IMR-90 (cell line): ENCODE results near the gene ATP10D. TPM values are rescaled to one million over a fixed set of nuclear protein-coding genes. Genes with fewer than 3 reads are reported as not detected.

Source experiments
- ATAC-seq: fragments of 200-7000 bp; cut with Tn5 transposase; 2 replicates; pipeline ENCODE4 v1.9.1; 2020; ENCODE audit warnings: low read depth, mild to moderate bottlenecking, moderate library complexity
- BruUV-seq: library from RNA; stranded (reverse); fragments of 400-500 nt; replicated peaks from 2 replicates; lab custom pipeline; 2021; lab: Mats Ljungman, UMichigan
- CTCF ChIA-PET: fragments of 300-600 bp; formaldehyde crosslinking; extraction: SDS; loops from one replicate; lab custom pipeline; 2021; ENCODE audit warnings: antibody characterized with exemption; lab: Yijun Ruan, JAX
- POLR2A ChIA-PET: fragments of 300-600 bp; sonication (Branson Sonifier 250); formaldehyde crosslinking; loops from one replicate; lab custom pipeline; 2022; ENCODE audit warnings: antibody characterized with exemption; ENCODE audit not compliant: unreplicated experiment; lab: Charles Lee
- DNase-seq: peaks from one replicate; pipeline ENCODE4 v3.0.0; 2013
- H2AFZ ChIP-seq: replicated peaks from 2 replicates; pipeline ENCODE3; 2013; ENCODE audit warnings: low read length, mild to moderate bottlenecking; ENCODE audit not compliant: poor library complexity
- H2AK5ac ChIP-seq: 2 replicates; pipeline ENCODE4 v1.6.1; 2013; ENCODE audit warnings: low read depth, low read length, inconsistent platforms
- H2AK9ac ChIP-seq: replicated peaks from 2 replicates; pipeline ENCODE3; 2013; ENCODE audit warnings: mild to moderate bottlenecking, low read depth, low read length, moderate library complexity; ENCODE audit not compliant: poor library complexity
- H2BK120ac ChIP-seq: 2 replicates; pipeline ENCODE4 v1.6.1; 2013; ENCODE audit warnings: low read depth, low read length, inconsistent platforms
- H2BK15ac ChIP-seq: 3 replicates; pipeline ENCODE4 v1.6.1; 2013; ENCODE audit warnings: low read depth, low read length, inconsistent platforms
- H2BK20ac ChIP-seq: 2 replicates; pipeline ENCODE4 v1.6.1; 2013; ENCODE audit warnings: low read depth, mild to moderate bottlenecking, inconsistent platforms, low read length, moderate library complexity
- H2BK5ac ChIP-seq: 2 replicates; pipeline ENCODE4 v1.6.1; 2013; ENCODE audit warnings: mild to moderate bottlenecking, low read depth, low read length, inconsistent platforms; ENCODE audit not compliant: poor library complexity, severe bottlenecking
- H3K14ac ChIP-seq: replicated peaks from 2 replicates; pipeline ENCODE4 v1.6.1; 2013; ENCODE audit warnings: low read depth, low read length, inconsistent platforms
- H3K18ac ChIP-seq: 2 replicates; pipeline ENCODE4 v1.6.1; 2013; ENCODE audit warnings: low read depth, low read length, control low read depth
- H3K23ac ChIP-seq: 2 replicates; pipeline ENCODE4 v1.6.1; 2013; ENCODE audit warnings: low read depth, low read length, inconsistent platforms
- H3K27ac ChIP-seq: 2 replicates; pipeline ENCODE4 v1.5.1; 2013; ENCODE audit warnings: mild to moderate bottlenecking, control low read depth, low read length; ENCODE audit not compliant: insufficient read depth
- H3K27me3 ChIP-seq: 2 replicates; pipeline ENCODE4 v1.6.1; 2013; ENCODE audit warnings: low read length; ENCODE audit not compliant: control insufficient read depth, insufficient read depth
- H3K36me3 ChIP-seq: 2 replicates; pipeline ENCODE4 v1.6.1; 2013; ENCODE audit warnings: low read length, mixed read lengths; ENCODE audit not compliant: control insufficient read depth, insufficient read depth
- H3K4ac ChIP-seq: 2 replicates; pipeline ENCODE4 v1.6.1; 2013; ENCODE audit warnings: low read depth, low read length, inconsistent platforms
- H3K4me1 ChIP-seq: 2 replicates; pipeline ENCODE4 v1.6.1; 2013; ENCODE audit warnings: low read length, mixed read lengths; ENCODE audit not compliant: control insufficient read depth, insufficient read depth
- H3K4me2 ChIP-seq: 2 replicates; pipeline ENCODE4 v1.6.1; 2013; ENCODE audit warnings: low read depth, mild to moderate bottlenecking, control low read depth, low read length, moderate library complexity
- H3K4me3 ChIP-seq: 2 replicates; pipeline ENCODE4 v1.5.1; 2013; ENCODE audit warnings: low read depth, mild to moderate bottlenecking, control low read depth, low read length, moderate library complexity; ENCODE audit not compliant: insufficient read depth
- H3K56ac ChIP-seq: 2 replicates; pipeline ENCODE4 v1.6.1; 2013; ENCODE audit warnings: low read length, inconsistent platforms; ENCODE audit not compliant: insufficient read depth; ENCODE audit errors: extremely low read depth
- H3K79me1 ChIP-seq, 2 experiments: 2 replicates each; pipeline ENCODE4 v1.6.1; 2013; ENCODE audit warnings: low read length in 2 of 2, inconsistent platforms in 1 of 2, low read depth in 1 of 2
- H3K9ac ChIP-seq: 2 replicates; pipeline ENCODE4 v1.6.1; 2013; ENCODE audit warnings: low read depth, low read length, control low read depth
- H3K9me1 ChIP-seq: 2 replicates; pipeline ENCODE4 v1.6.1; 2013; ENCODE audit warnings: low read length, inconsistent platforms; ENCODE audit not compliant: insufficient read depth
- H3K9me3 ChIP-seq: 2 replicates; pipeline ENCODE4 v1.6.1; 2013; ENCODE audit warnings: low read length; ENCODE audit not compliant: control insufficient read depth, insufficient read depth
- H4K20me1 ChIP-seq: 2 replicates; pipeline ENCODE4 v1.6.1; 2013; ENCODE audit warnings: low read length, inconsistent platforms; ENCODE audit not compliant: insufficient read depth
- H4K5ac ChIP-seq: 2 replicates; pipeline ENCODE4 v1.6.1; 2013; ENCODE audit warnings: mild to moderate bottlenecking, low read depth, low read length, control low read depth
- H4K8ac ChIP-seq, 2 experiments: 2 replicates each; pipeline ENCODE4 v1.6.1; 2013; ENCODE audit warnings: low read depth in 2 of 2, low read length in 2 of 2, control low read depth in 1 of 2, inconsistent platforms in 1 of 2
- H4K91ac ChIP-seq: 2 replicates; pipeline ENCODE4 v1.6.1; 2013; ENCODE audit warnings: low read depth, low read length, inconsistent platforms; ENCODE audit not compliant: insufficient read depth
- BHLHE40 ChIP-seq: fragments of 150-350 bp; IDR thresholded peaks from 2 replicates; pipeline ENCODE4 v1.6.1; 2016; ENCODE audit warnings: mild to moderate bottlenecking, low read depth, low read length
- ELK1 ChIP-seq: fragments of 150-350 bp; IDR thresholded peaks from 2 replicates; pipeline ENCODE4 v1.6.1; 2016; ENCODE audit warnings: low read depth, mild to moderate bottlenecking, low read length, moderate library complexity, borderline replicate concordance
- FOS ChIP-seq: fragments of 150-350 bp; IDR thresholded peaks from 2 replicates; pipeline ENCODE4 v1.6.1; 2016; ENCODE audit warnings: low read depth, low read length
- MAFK ChIP-seq: IDR thresholded peaks from 2 replicates; pipeline ENCODE4 v1.6.1; 2012; ENCODE audit warnings: low read depth, low read length, improper control_type of control experiment
- MAZ ChIP-seq: IDR thresholded peaks from 2 replicates; pipeline ENCODE4 v1.6.1; 2012; ENCODE audit warnings: low read depth, mild to moderate bottlenecking, low read length, improper control_type of control experiment, moderate library complexity, borderline replicate concordance
- MXI1 ChIP-seq: IDR thresholded peaks from 2 replicates; pipeline ENCODE4 v1.6.1; 2012; ENCODE audit warnings: low read depth, mild to moderate bottlenecking, low read length, moderate library complexity, borderline replicate concordance
- NFE2L2 ChIP-seq: fragments of 150-350 bp; IDR thresholded peaks from 2 replicates; pipeline ENCODE4 v1.6.1; 2016; ENCODE audit warnings: low read depth, mild to moderate bottlenecking, low read length
- RAD21 ChIP-seq: IDR thresholded peaks from 2 replicates; pipeline ENCODE4 v1.6.1; 2012; ENCODE audit warnings: low read length, improper control_type of control experiment
- RFX5 ChIP-seq: IDR thresholded peaks from 2 replicates; pipeline ENCODE4 v1.8.0; 2012; ENCODE audit warnings: low read depth, mild to moderate bottlenecking, low read length, moderate library complexity
- SMC3 ChIP-seq: fragments of 150-350 bp; IDR thresholded peaks from 2 replicates; pipeline ENCODE4 v1.6.1; 2016; ENCODE audit warnings: low read depth, mild to moderate bottlenecking, antibody characterized with exemption, low read length, moderate library complexity
- WGBS, 2 experiments: methylation state at CpG; one replicate each; pipeline versions ENCODE4 v1.1.5 to v1.1.7; 2013; ENCODE audit warnings: missing lambda C conversion rate in 2 of 2; ENCODE audit not compliant: insufficient read length in 1 of 2; ENCODE audit errors: extremely low coverage in 2 of 2; 5-methylcytosine and 5-hydroxymethylcytosine counted together
- dilution Hi-C: fragments of 300-500 bp; cut with HindIII; formaldehyde crosslinking; loops from one replicate; pipeline ENCODE4 v1.14.3; 2018; ENCODE audit warnings: low sequenced_read_pairs; ENCODE audit not compliant: unreplicated experiment
- in situ Hi-C: fragments of 300-500 bp; cut with MboI; formaldehyde crosslinking; loops from 3 replicates; pipeline ENCODE4 v1.14.3; 2019; ENCODE audit warnings: low sequenced_read_pairs, inconsistent platforms, mixed read lengths
- intact Hi-C: fragments of 100-400 bp; cut with micrococcal nuclease; formaldehyde crosslinking; loops from 2 replicates; pipeline ENCODE4 v1.10.0; 2022
- polyA plus RNA-seq, 3 experiments: library from polyadenylated mRNA; depleted of rRNA; stranded (reverse); fragments of >200 nt; gene quantifications; 2 replicates each; pipeline ENCODE4 v1.2.3, GENCODE V29; 2012; ENCODE audit warnings: low replicate concordance in 1 of 3
- total RNA-seq: library from RNA; depleted of rRNA; stranded (reverse); fragments of >200 nt; gene quantifications from 2 replicates; pipeline ENCODE4 v1.2.3, GENCODE V29; 2012
- TF ChIP-seq, protein P1 (sequence below): fragments of 150-350 bp; IDR thresholded peaks from 2 replicates; pipeline ENCODE4 v1.6.1; 2017; ENCODE audit warnings: mild to moderate bottlenecking, antibody characterized with exemption, low read length, low read depth

Gene ATP10D
- total and polyA plus RNA-seq, 2 of the 4 experiments (the other 2 are of a cell fraction): 28.9 to 135 TPM

GRCh38 chr4:47553329-47554125 lies 68.5 kb downstream of the ATP10D start:
- in situ Hi-C loops: loop anchor here (25.0 kb wide), 1 partner anchor 616 kb away; no protein-coding TSS in a partner anchor
- no peak for TF ChIP-seq MXI1
- TF ChIP-seq FOS: no peak
- TF ChIP-seq, protein P1, sequence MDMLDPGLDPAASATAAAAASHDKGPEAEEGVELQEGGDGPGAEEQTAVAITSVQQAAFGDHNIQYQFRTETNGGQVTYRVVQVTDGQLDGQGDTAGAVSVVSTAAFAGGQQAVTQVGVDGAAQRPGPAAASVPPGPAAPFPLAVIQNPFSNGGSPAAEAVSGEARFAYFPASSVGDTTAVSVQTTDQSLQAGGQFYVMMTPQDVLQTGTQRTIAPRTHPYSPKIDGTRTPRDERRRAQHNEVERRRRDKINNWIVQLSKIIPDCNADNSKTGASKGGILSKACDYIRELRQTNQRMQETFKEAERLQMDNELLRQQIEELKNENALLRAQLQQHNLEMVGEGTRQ: no peak
- TF ChIP-seq SMC3: no peak
- no peak for TF ChIP-seq MAZ
- no peak for TF ChIP-seq RFX5
- no peak for TF ChIP-seq BHLHE40
- no peak for TF ChIP-seq RAD21
- no peak for TF ChIP-seq ELK1
- TF ChIP-seq MAFK: no peak
- no peak for TF ChIP-seq NFE2L2
- Histone ChIP-seq H3K9ac (no peak overlapping the region), H2BK15ac (no peak overlapping the region), H3K4me3 (no peak overlapping the region), H2AK5ac (no peak overlapping the region), H3K14ac (0 out of 2 replicates have a peak overlapping the region, but pooled peaks have one; percentile 14), H4K91ac (no peak overlapping the region), H3K9me3 (no peaks in the 10 kb centered on the region), H2BK120ac (no peak overlapping the region), H2BK5ac (no peak overlapping the region), H2AK9ac (no peak overlapping the region), H3K23ac (no peak overlapping the region), H3K18ac (no peak overlapping the region), H4K8ac (peak overlapping the region in 1 of 2 experiments; percentile 44; a peak in 1 of 4 replicates), H3K27ac (no peak overlapping the region), H3K9me1 (no peaks in the 10 kb centered on the region; the same call in 1 of the 2 replicates), H3K36me3 (peaks cover 17% of the 10 kb centered on the region), H3K4ac (no peak overlapping the region), H3K79me1 (peaks cover 10 to 13% of the 10 kb centered on the region in 2 experiments; a peak in 3 of 4 replicates), H4K5ac (no peak overlapping the region), H4K20me1 (no peaks in the 10 kb centered on the region), H3K56ac (no peak overlapping the region), H2AFZ (no peak overlapping the region), H2BK20ac (no peak overlapping the region), H3K27me3 (no peaks in the 10 kb centered on the region), H3K4me2 (no peak overlapping the region), H3K4me1 (peaks cover 5% of the 10 kb centered on the region)
- WGBS, 2 experiments: no CpG with 5 or more reads among the region's 2 CpGs
- intact Hi-C loops: no loop called here
- ATAC-seq (no peak), DNase-seq (peak; percentile 44)
- POLR2A ChIA-PET: no interaction called here
- CTCF ChIA-PET: no interaction called here
- BruUV-seq: no TSS peak
- dilution Hi-C loops: no loop called here
